GM23338 (cell line): Measurements from ENCODE around the gene GRIA4.

ENCODE experiments used
- EZH2phosphoT487 ChIP-seq: fragments of 200-600 bp; sonication (generic); IDR thresholded peaks from one replicate; pipeline ENCODE4 v1.8.1; 2018; ENCODE audit warnings: antibody characterized with exemption; ENCODE audit not compliant: unreplicated experiment
- JUNB ChIP-seq: IDR thresholded peaks from one replicate; pipeline ENCODE4 v1.6.1; 2016; ENCODE audit warnings: antibody characterized with exemption; ENCODE audit not compliant: unreplicated experiment
- POLR2AphosphoS5 ChIP-seq: IDR thresholded peaks from 2 replicates; pipeline ENCODE4 v1.6.1; 2016; ENCODE audit warnings: antibody characterized with exemption, low read depth
- TF ChIP-seq, protein P1 (sequence below), 2 experiments: fragments of 200-600 bp in 1 of 2; sonication (generic) in 1 of 2; conservative IDR thresholded peaks; 2 replicates each; pipeline versions ENCODE4 v1.5.1 to v1.6.1; 2016 to 2017; ENCODE audit warnings: antibody characterized with exemption in 2 of 2, low read depth in 2 of 2, mild to moderate bottlenecking in 2 of 2, moderate library complexity in 1 of 2

DNA sequence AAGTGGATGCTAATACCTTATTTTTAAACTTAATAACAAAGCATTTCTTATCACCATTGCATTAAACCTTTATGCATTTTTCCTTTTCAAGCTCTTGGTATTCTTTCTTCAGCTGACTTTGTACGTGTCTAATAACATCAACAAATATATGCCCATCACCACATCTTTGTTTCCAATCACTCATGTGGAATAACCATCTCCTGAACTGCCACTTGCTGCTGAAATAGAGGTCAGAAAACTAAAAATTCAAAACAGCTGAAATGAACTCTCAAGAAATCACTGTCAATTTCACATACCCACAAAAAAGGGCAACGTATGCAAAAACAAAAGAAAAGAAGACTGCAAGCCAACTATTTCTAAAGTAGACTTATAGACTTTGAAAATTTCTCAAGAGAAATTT, 404.7 kb downstream of the GRIA4 start:
- no peak for TF ChIP-seq JUNB
- no peak for TF ChIP-seq EZH2phosphoT487
- TF ChIP-seq, protein P1, sequence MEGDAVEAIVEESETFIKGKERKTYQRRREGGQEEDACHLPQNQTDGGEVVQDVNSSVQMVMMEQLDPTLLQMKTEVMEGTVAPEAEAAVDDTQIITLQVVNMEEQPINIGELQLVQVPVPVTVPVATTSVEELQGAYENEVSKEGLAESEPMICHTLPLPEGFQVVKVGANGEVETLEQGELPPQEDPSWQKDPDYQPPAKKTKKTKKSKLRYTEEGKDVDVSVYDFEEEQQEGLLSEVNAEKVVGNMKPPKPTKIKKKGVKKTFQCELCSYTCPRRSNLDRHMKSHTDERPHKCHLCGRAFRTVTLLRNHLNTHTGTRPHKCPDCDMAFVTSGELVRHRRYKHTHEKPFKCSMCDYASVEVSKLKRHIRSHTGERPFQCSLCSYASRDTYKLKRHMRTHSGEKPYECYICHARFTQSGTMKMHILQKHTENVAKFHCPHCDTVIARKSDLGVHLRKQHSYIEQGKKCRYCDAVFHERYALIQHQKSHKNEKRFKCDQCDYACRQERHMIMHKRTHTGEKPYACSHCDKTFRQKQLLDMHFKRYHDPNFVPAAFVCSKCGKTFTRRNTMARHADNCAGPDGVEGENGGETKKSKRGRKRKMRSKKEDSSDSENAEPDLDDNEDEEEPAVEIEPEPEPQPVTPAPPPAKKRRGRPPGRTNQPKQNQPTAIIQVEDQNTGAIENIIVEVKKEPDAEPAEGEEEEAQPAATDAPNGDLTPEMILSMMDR (conservative IDR thresholded peaks at IDR 0.05; ENCODE audit: low read depth in 2 of 2) = no peak
- no peak for TF ChIP-seq POLR2AphosphoS5
